ENCODE data around the gene KERA.

The KERA gene

GRCh38 chr12:91074154-91074709 lies 16.4 kb upstream of the KERA start:
- no peaks in the 10 kb centered on the region for H3K79me2 ChIP-seq (ENCODE audit: low read length)
- no peak for TF ChIP-seq EZH2phosphoT487 (IDR thresholded peaks at IDR 0.05; ENCODE audit: low read depth)
- TF ChIP-seq CTCF (IDR thresholded peaks at IDR 0.05; ENCODE audit: low read depth, low read length): no peak
- no peaks in the 10 kb centered on the region for H4K20me1 ChIP-seq (ENCODE audit: insufficient read depth, low read length)
- no peak overlapping the region for H3K27ac ChIP-seq (ENCODE audit: low read length)
- no peak overlapping the region for H3K4me2 ChIP-seq (ENCODE audit: low read length)
- no peaks in the 10 kb centered on the region for H3K36me3 ChIP-seq (replicated peaks; ENCODE audit: low read depth, low read length)
- no peak overlapping the region for H3K4me3 ChIP-seq (ENCODE audit: low read length)
- H3K4me1 ChIP-seq (ENCODE audit: low read length): peaks cover 10% of the 10 kb centered on the region
- no peak overlapping the region for H3K9ac ChIP-seq (ENCODE audit: low read length)
- no peak overlapping the region for H2AFZ ChIP-seq (ENCODE audit: low read depth, low read length)
- H3K9me3 ChIP-seq (ENCODE audit: insufficient read depth, low read length): no peaks in the 10 kb centered on the region
- no peaks in the 10 kb centered on the region for H3K27me3 ChIP-seq (ENCODE audit: low read depth, low read length)

- TF ChIP-seq EZH2phosphoT487 (IDR thresholded peaks at IDR 0.05; ENCODE audit: low read depth) (no peak), CTCF (IDR thresholded peaks at IDR 0.05; ENCODE audit: low read depth, low read length) (no peak)
- no peak overlapping the region for H3K27ac ChIP-seq (ENCODE audit: low read length)
- peaks cover 10% of the 10 kb centered on the region for H3K4me1 ChIP-seq (ENCODE audit: low read length)
- no peak overlapping the region for H3K4me2 ChIP-seq (ENCODE audit: low read length)
- no peaks in the 10 kb centered on the region for H3K9me3 ChIP-seq (ENCODE audit: insufficient read depth, low read length)
- no peaks in the 10 kb centered on the region for H4K20me1 ChIP-seq (ENCODE audit: insufficient read depth, low read length)
- H3K27me3 ChIP-seq (ENCODE audit: low read depth, low read length): no peaks in the 10 kb centered on the region
- H3K4me3 ChIP-seq (ENCODE audit: low read length): no peak overlapping the region
- H3K9ac ChIP-seq (ENCODE audit: low read length): no peak overlapping the region
- no peaks in the 10 kb centered on the region for H3K79me2 ChIP-seq (ENCODE audit: low read length)
- H3K36me3 ChIP-seq (replicated peaks; ENCODE audit: low read depth, low read length): no peaks in the 10 kb centered on the region
- H2AFZ ChIP-seq (ENCODE audit: low read depth, low read length): no peak overlapping the region
Measured at GRCh38 chr12:91073426-91073825, 15.6 kb upstream of the KERA start.

GRCh38 chr12:91072931-91073330 lies 15.1 kb upstream of the KERA start:
- no peaks in the 10 kb centered on the region for H3K9me3 ChIP-seq (ENCODE audit: insufficient read depth, low read length)
- H3K27me3 ChIP-seq (ENCODE audit: low read depth, low read length): no peaks in the 10 kb centered on the region
- no peak for TF ChIP-seq CTCF (IDR thresholded peaks at IDR 0.05; ENCODE audit: low read depth, low read length)
- TF ChIP-seq EZH2phosphoT487 (IDR thresholded peaks at IDR 0.05; ENCODE audit: low read depth): no peak
- no peaks in the 10 kb centered on the region for H3K36me3 ChIP-seq (replicated peaks; ENCODE audit: low read depth, low read length)
- H4K20me1 ChIP-seq (ENCODE audit: insufficient read depth, low read length): no peaks in the 10 kb centered on the region
- H2AFZ ChIP-seq (ENCODE audit: low read depth, low read length): no peak overlapping the region
- H3K4me3 ChIP-seq (ENCODE audit: low read length): no peak overlapping the region
- no peaks in the 10 kb centered on the region for H3K79me2 ChIP-seq (ENCODE audit: low read length)
- no peak overlapping the region for H3K9ac ChIP-seq (ENCODE audit: low read length)
- no peak overlapping the region for H3K4me2 ChIP-seq (ENCODE audit: low read length)
- no peak overlapping the region for H3K27ac ChIP-seq (ENCODE audit: low read length)
- peaks cover 10% of the 10 kb centered on the region for H3K4me1 ChIP-seq (ENCODE audit: low read length)

GRCh38 chr12:91070936-91071335 lies 13.1 kb upstream of the KERA start:
- Histone ChIP-seq H3K9ac (ENCODE audit: low read length) (no peak overlapping the region), H3K36me3 (replicated peaks; ENCODE audit: low read depth, low read length) (no peaks in the 10 kb centered on the region), H3K4me2 (ENCODE audit: low read length) (no peak overlapping the region), H3K4me3 (ENCODE audit: low read length) (no peak overlapping the region), H3K79me2 (ENCODE audit: low read length) (no peaks in the 10 kb centered on the region), H3K27ac (ENCODE audit: low read length) (no peak overlapping the region), H2AFZ (ENCODE audit: low read depth, low read length) (no peak overlapping the region), H3K27me3 (ENCODE audit: low read depth, low read length) (no peaks in the 10 kb centered on the region), H3K4me1 (ENCODE audit: low read length) (peaks cover 3% of the 10 kb centered on the region), H3K9me3 (ENCODE audit: insufficient read depth, low read length) (no peaks in the 10 kb centered on the region), H4K20me1 (ENCODE audit: insufficient read depth, low read length) (no peaks in the 10 kb centered on the region)
- TF ChIP-seq EZH2phosphoT487 (IDR thresholded peaks at IDR 0.05; ENCODE audit: low read depth) (no peak), CTCF (IDR thresholded peaks at IDR 0.05; ENCODE audit: low read depth, low read length) (no peak)
